AG09319 (cell line): Measurements from ENCODE around the gene RPTOR.

Experiments
- DNase-seq: peaks from one replicate; pipeline ENCODE4 v3.0.0-alpha.2; 2010; ENCODE audit warnings: low read depth; ENCODE audit errors: extremely low read depth
- CTCF ChIP-seq: IDR thresholded peaks from 2 replicates; pipeline ENCODE4 v1.5.1; 2011; ENCODE audit warnings: low read depth, mild to moderate bottlenecking, inconsistent platforms, low read length, moderate library complexity

Gene RPTOR

GRCh38 chr17:80883831-80884735, 339.4 kb downstream of the RPTOR start:
- DNase-seq: no peak
- TF ChIP-seq CTCF: no peak

GRCh38 chr17:80884811-80885210, 340.2 kb downstream of the RPTOR start:
- no peak for TF ChIP-seq CTCF
- DNase-seq: no peak

GRCh38 chr17:80885947-80886582, 341.4 kb downstream of the RPTOR start:
- no peak for DNase-seq
- no peak for TF ChIP-seq CTCF

- no peak for TF ChIP-seq CTCF
- no peak for DNase-seq
These were observed 342.3 kb downstream of the RPTOR start for GRCh38 chr17:80886641-80887573.

- DNase-seq: no peak
- TF ChIP-seq CTCF: no peak
These were observed 343.1 kb downstream of the RPTOR start for GRCh38 chr17:80887639-80888175.

- no peak for TF ChIP-seq CTCF
- no peak for DNase-seq
These were observed 343.9 kb downstream of the RPTOR start for GRCh38 chr17:80888276-80889160.
